ENCODE measurements around the gene AP1S1.
"Not testable (repeated sequence)": the region's sequence is repeated elsewhere in the genome, so short reads cannot be mapped to it uniquely, and the experiment has no call there.

Gene AP1S1

GRCh38 chr7:101125989-101126650, 28.2 kb upstream of the AP1S1 start:
- DNase-seq (ENCODE audit: low read depth) = no peak

GRCh38 chr7:101126651-101127459, 27.4 kb upstream of the AP1S1 start, which contains the start of gene SERPINE1:
SERPINE1 (plus strand) TSS chr7:101127104; CDS start chr7:101128394, 1,290 bp downstream.
- DNase-seq (ENCODE audit: low read depth) = no peak

GRCh38 chr7:101127460-101128039, 26.7 kb upstream of the AP1S1 start:
- no peak for DNase-seq (ENCODE audit: low read depth)

GRCh38 chr7:101128040-101128834, 26.0 kb upstream of the AP1S1 start:
- no peak for DNase-seq (ENCODE audit: low read depth)

- no peak for DNase-seq (ENCODE audit: low read depth)
These were observed 24.6 kb upstream of the AP1S1 start for GRCh38 chr7:101129603-101130117.

GRCh38 chr7:101132626-101133600, 21.4 kb upstream of the AP1S1 start:
- not testable (repeated sequence) for DNase-seq (ENCODE audit: low read depth)

GRCh38 chr7:101133621-101134398, 20.5 kb upstream of the AP1S1 start:
- no peak for DNase-seq (ENCODE audit: low read depth)

- no peak for DNase-seq (ENCODE audit: low read depth)
These were observed 19.8 kb upstream of the AP1S1 start for GRCh38 chr7:101134399-101134980.

GRCh38 chr7:101137651-101138212, 16.5 kb upstream of the AP1S1 start:
- DNase-seq (ENCODE audit: low read depth) = no peak

GRCh38 chr7:101138213-101138870, 15.9 kb upstream of the AP1S1 start:
- DNase-seq (ENCODE audit: low read depth) = no peak

- DNase-seq (ENCODE audit: low read depth) = no peak
These were observed 14.0 kb upstream of the AP1S1 start for GRCh38 chr7:101140339-101140699.

- DNase-seq (ENCODE audit: low read depth) = no peak
These were observed 13.4 kb upstream of the AP1S1 start for GRCh38 chr7:101140746-101141382.

- DNase-seq (ENCODE audit: low read depth) = no peak
These were observed 2.2 kb upstream of the AP1S1 start for GRCh38 chr7:101151908-101152651.

GRCh38 chr7:101154693-101155102, 422 bp downstream of the AP1S1 start:
- no peak for DNase-seq (ENCODE audit: low read depth)

- no peak for DNase-seq (ENCODE audit: low read depth)
These were observed 1.0 kb downstream of the AP1S1 start for GRCh38 chr7:101155303-101155702.

GRCh38 chr7:101156277-101156676, 2.0 kb downstream of the AP1S1 start:
- no peak for DNase-seq (ENCODE audit: low read depth)

- no peak for DNase-seq (ENCODE audit: low read depth)
These were observed 2.8 kb downstream of the AP1S1 start for GRCh38 chr7:101156866-101157589.
